AG09319 (cell line): ENCODE measurements around the gene AP1S3.
A peak's percentile ranks its signal among the peaks of the same experiment; 100 is the strongest.

Experiments used
- DNase-seq: peaks from one replicate; pipeline ENCODE4 v3.0.0-alpha.2; 2010; ENCODE audit warnings: low read depth; ENCODE audit errors: extremely low read depth
- CTCF ChIP-seq: IDR thresholded peaks from 2 replicates; pipeline ENCODE4 v1.5.1; 2011; ENCODE audit warnings: low read depth, mild to moderate bottlenecking, inconsistent platforms, low read length, moderate library complexity

The AP1S3 gene

GRCh38 chr2:223740679-223741078 is 96.7 kb downstream of the AP1S3 start:
- DNase-seq: no peak
- TF ChIP-seq CTCF: no peak

GRCh38 chr2:223737207-223737606 is 100.2 kb downstream of the AP1S3 start:
- no peak for DNase-seq
- no peak for TF ChIP-seq CTCF

DNA sequence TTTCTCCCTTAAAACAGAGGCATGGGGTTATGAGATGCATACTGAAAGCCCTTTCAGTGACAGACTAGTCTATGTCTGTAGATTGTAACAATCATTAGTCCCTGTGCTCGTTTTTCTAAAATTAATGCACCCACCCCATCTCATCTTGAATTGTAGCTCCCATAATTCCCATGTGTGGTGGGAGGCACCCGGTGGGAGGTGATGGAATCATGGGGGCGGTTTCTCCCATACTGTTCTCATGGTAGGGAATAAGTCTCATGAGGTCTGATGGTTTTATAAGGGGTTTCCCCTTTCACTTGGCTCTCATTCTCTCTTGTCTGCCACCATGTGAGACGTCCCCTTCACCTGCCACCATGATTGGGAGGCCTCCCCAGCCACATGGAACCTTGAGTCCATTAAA is 100.9 kb downstream of the AP1S3 start:
- no peak for DNase-seq
- TF ChIP-seq CTCF: no peak

GRCh38 chr2:223735659-223736244 is 101.6 kb downstream of the AP1S3 start:
- DNase-seq: peak; percentile 24
- TF ChIP-seq CTCF: no peak

DNA sequence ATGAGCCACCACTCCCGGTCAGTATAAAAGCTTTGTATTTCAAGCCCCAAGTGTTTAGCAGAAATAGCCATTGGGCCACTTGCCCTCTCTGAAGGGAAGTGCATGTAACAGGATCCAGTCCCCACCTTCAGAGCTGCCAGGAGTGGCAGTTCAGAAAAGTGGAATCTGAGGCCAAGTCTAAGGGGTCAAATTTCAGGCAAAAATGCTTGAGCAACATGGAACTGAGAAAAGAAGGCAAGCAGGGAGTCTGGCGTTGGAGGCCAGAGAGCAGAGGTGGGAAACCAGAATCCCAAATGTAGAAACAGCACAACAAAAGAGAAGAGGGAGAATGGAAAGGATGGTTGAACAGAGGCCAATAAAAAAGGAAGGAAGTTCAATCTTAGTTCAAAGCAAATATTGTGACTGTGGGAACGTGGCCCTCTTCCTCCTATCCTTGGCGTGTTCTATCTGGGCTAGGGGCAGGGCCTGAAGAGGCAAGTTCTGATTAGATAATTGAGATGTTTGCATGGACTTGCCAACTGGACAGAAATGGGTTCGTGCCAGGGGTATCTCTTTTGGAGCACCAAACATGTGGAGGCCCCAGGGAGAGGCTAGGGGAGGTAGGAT is 102.2 kb downstream of the AP1S3 start:
- no peak for DNase-seq
- TF ChIP-seq CTCF: no peak

GRCh38 chr2:223734346-223734745 is 103.0 kb downstream of the AP1S3 start:
- no peak for TF ChIP-seq CTCF
- no peak for DNase-seq

DNA sequence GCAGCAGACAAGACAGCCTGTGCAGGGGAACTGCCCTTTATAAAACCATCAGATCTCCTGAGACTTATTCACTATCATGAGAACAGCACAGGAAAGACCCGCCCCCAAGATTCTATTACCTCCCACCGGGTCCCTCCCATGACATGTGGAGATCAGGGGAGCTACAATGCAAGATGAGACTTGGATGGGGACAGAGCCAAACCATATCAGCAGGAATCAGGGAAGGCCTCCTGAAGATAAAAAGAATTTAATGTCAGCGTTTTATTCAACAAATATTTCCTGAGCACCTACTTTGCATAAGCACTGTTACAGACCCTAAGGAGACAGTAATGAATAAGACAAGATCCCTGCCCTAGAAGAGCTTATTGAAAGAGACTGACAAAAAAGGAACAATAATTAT is 105.0 kb downstream of the AP1S3 start:
- no peak for TF ChIP-seq CTCF
- no peak for DNase-seq
